ENCODE results near the gene IL17RA.

DNA sequence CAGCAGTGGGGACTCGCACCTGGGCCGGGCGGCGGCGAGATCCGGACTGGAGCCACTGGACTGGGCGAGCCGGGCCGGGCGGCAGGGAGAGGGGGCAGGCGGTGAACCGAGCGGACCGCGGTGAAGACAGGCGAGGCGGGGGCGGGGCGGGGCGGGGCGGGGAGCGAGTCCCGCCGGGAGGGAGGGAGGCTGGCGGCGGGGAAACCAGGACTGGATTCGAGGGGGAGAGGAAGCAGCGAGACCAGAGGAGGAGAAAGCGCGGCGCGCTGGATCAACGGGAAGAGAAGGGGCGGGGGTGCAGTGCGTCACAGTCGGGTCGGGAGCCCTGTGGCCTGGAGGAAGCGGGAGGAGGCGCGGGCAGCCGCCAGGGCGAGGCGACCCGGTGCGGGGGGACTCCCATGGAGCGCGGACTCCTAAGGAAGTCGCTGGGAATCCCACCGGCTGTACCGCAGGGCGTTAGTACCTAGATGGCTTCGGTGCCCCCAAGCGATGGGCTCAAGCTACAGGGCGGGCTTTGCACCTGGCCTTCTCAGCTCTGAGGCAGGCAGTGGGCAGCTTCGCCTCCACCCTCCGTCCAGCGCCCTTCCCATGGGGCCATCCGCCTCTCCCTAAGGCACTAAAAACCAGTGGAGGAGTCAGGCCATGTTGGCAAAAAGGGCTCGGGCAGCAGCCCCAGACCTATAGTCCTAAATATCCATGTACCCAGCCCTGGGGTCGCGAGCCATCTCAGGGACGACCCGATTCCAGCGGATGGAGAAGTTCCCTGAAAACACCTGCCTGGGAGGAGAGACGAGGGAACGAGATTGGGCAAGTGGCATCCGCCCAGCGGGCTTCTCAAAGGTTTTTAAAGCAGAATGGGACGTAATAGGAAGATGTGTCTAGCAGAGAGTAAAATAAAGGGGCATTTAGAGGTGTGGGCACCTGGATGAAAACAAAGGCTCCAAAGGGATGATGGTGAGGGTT, 36.7 kb downstream of the IL17RA start, which contains the start of gene TMEM121B:
- no peak for TF ChIP-seq REST (IDR thresholded peaks at IDR 0.05; ENCODE audit: unreplicated experiment)
- TF ChIP-seq, protein P1, sequence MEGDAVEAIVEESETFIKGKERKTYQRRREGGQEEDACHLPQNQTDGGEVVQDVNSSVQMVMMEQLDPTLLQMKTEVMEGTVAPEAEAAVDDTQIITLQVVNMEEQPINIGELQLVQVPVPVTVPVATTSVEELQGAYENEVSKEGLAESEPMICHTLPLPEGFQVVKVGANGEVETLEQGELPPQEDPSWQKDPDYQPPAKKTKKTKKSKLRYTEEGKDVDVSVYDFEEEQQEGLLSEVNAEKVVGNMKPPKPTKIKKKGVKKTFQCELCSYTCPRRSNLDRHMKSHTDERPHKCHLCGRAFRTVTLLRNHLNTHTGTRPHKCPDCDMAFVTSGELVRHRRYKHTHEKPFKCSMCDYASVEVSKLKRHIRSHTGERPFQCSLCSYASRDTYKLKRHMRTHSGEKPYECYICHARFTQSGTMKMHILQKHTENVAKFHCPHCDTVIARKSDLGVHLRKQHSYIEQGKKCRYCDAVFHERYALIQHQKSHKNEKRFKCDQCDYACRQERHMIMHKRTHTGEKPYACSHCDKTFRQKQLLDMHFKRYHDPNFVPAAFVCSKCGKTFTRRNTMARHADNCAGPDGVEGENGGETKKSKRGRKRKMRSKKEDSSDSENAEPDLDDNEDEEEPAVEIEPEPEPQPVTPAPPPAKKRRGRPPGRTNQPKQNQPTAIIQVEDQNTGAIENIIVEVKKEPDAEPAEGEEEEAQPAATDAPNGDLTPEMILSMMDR (conservative IDR thresholded peaks at IDR 0.05; ENCODE audit: low read depth in 2 of 2): no peak
- TF ChIP-seq NANOG (IDR thresholded peaks at IDR 0.05; ENCODE audit: borderline replicate concordance): no peak
- peak; percentile 41 for TF ChIP-seq POLR2AphosphoS5 (IDR thresholded peaks at IDR 0.05; ENCODE audit: low read depth)
- TF ChIP-seq EZH2 (IDR thresholded peaks at IDR 0.05; ENCODE audit: low read depth, unreplicated experiment): no peak
- TF ChIP-seq CREB1 (CRISPR knock-in tag; IDR thresholded peaks at IDR 0.05; ENCODE audit: low read depth): peak; percentile 89
